ENCODE data around the gene WBP1L. TPM values are rescaled to one million over a fixed set of nuclear protein-coding genes. Genes with fewer than 3 reads are reported as not detected.
A peak's percentile ranks its signal among the peaks of the same experiment; 100 is the strongest.

WBP1L gene
- total RNA-seq, 1 experiment from 2014 or later = 21.0 TPM

GRCh38 chr10:102801978-102802377 is 58.2 kb downstream of the WBP1L start:
- Histone ChIP-seq H3K36me3 (peaks cover 17% of the 10 kb centered on the region), H3K4me1 (replicated peaks) (peaks cover 31% of the 10 kb centered on the region), H3K9me3 (replicated peaks) (no peaks in the 10 kb centered on the region), H3K27me3 (replicated peaks) (no peaks in the 10 kb centered on the region), H3K27ac (no peak overlapping the region), H3K4me3 (no peak overlapping the region)
- no peak for DNase-seq (ENCODE audit: low read depth in 1 of 2, low spot score in 2 of 2)

- H3K27me3 ChIP-seq (replicated peaks) = no peaks in the 10 kb centered on the region
- peaks cover 14% of the 10 kb centered on the region for H3K36me3 ChIP-seq
- no peak overlapping the region for H3K4me3 ChIP-seq
- DNase-seq (ENCODE audit: low read depth in 1 of 2, low spot score in 2 of 2) = peak; percentile 75 to 77
- peaks cover 29% of the 10 kb centered on the region for H3K4me1 ChIP-seq (replicated peaks)
- no peaks in the 10 kb centered on the region for H3K9me3 ChIP-seq (replicated peaks)
- H3K27ac ChIP-seq = peak overlapping the region; percentile 63
Measured at GRCh38 chr10:102802920-102803534, 59.3 kb downstream of the WBP1L start.

DNA sequence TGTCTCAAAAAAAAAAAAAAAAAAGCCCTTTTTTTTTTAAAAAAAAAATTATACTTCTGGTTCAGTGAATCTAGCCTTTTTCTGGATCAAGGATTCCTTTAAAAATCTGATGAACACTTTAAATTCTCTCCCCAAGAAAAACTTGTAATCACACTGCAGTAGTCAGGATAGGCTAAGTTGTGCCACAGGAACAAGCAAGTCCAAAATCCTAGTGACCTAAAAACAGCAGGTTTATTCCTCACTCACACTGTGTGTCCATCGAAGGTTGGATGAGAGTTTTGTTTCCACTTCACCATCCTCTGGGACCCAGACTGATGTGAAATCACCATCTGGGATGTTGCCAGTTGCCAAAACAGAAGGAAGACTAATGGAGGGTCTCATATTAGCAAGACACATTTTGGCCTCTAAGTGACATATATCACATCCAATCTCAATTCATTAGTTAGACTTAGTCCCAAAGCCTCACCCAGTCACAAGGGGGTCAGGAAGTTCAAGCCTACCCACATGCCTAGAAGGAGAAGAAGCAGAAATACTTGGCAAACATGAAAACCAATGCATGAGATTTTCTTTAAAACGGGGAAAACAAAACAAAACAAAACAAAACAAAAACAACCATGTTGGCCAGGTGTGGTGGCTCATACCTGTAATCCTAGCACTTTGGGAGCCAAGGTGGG is 60.8 kb downstream of the WBP1L start:
- H3K36me3 ChIP-seq = peaks cover 7% of the 10 kb centered on the region; the same call in 1 of the 2 replicates
- H3K27ac ChIP-seq = no peak overlapping the region
- no peaks in the 10 kb centered on the region for H3K9me3 ChIP-seq (replicated peaks)
- H3K4me1 ChIP-seq (replicated peaks) = peaks cover 29% of the 10 kb centered on the region
- no peaks in the 10 kb centered on the region for H3K27me3 ChIP-seq (replicated peaks)
- H3K4me3 ChIP-seq = no peak overlapping the region
- no peak for DNase-seq (ENCODE audit: low read depth in 1 of 2, low spot score in 2 of 2)

GRCh38 chr10:102808380-102808779 is 64.6 kb downstream of the WBP1L start:
- H3K4me3 ChIP-seq = no peak overlapping the region
- H3K27ac ChIP-seq = no peak overlapping the region

GRCh38 chr10:102811346-102811745 is 67.6 kb downstream of the WBP1L start:
- Histone ChIP-seq H3K4me1 (replicated peaks) (peaks cover 36% of the 10 kb centered on the region), H3K36me3 (peaks cover 38% of the 10 kb centered on the region), H3K9me3 (replicated peaks) (no peaks in the 10 kb centered on the region), H3K27me3 (replicated peaks) (no peaks in the 10 kb centered on the region), H3K4me3 (no peak overlapping the region), H3K27ac (no peak overlapping the region)
- DNase-seq (ENCODE audit: low read depth in 1 of 2, low spot score in 2 of 2) = no peak

More at GRCh38 chr10:102808380-102808779, 64.6 kb downstream of the WBP1L start:
- DNase-seq (ENCODE audit: low read depth in 1 of 2, low spot score in 2 of 2) = no peak
- no peaks in the 10 kb centered on the region for H3K27me3 ChIP-seq (replicated peaks)
- no peaks in the 10 kb centered on the region for H3K9me3 ChIP-seq (replicated peaks)
- peaks cover 29% of the 10 kb centered on the region for H3K36me3 ChIP-seq
- peaks cover 13% of the 10 kb centered on the region for H3K4me1 ChIP-seq (replicated peaks)

- H3K27ac ChIP-seq = no peak overlapping the region
- H3K9me3 ChIP-seq (replicated peaks) = no peaks in the 10 kb centered on the region
- no peak overlapping the region for H3K4me3 ChIP-seq
- no peaks in the 10 kb centered on the region for H3K27me3 ChIP-seq (replicated peaks)
- H3K4me1 ChIP-seq (replicated peaks) = peaks cover 39% of the 10 kb centered on the region
- peaks cover 38% of the 10 kb centered on the region for H3K36me3 ChIP-seq
- DNase-seq (ENCODE audit: low read depth in 1 of 2, low spot score in 2 of 2) = no peak
Measured at GRCh38 chr10:102812231-102812876, 68.6 kb downstream of the WBP1L start.

DNA sequence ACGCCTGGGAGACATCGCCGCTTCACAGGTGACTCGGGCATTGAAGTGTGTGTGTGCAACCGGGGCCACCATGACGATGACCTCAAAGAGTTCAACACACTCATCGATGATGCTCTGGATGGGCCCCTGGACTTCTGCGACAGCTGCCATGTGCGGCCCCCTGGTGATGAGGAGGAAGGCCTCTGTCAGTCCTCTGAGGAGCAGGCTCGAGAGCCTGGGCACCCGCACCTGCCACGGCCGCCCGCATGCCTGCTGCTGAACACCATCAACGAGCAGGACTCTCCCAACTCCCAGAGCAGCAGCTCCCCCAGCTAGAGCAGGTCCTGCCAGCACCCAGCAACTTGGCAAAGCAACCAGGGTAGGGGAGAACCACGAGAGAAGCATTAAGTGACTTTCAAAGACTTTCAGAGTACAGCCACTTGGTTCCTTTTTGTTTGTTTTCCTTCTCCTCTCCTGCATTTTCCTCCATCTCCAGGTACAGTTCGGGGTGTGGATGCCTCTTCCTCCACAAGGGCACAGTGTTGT is 69.3 kb downstream of the WBP1L start:
- Histone ChIP-seq H3K9me3 (replicated peaks) (no peaks in the 10 kb centered on the region), H3K4me3 (no peak overlapping the region), H3K27me3 (replicated peaks) (no peaks in the 10 kb centered on the region), H3K4me1 (replicated peaks) (peaks cover 39% of the 10 kb centered on the region), H3K27ac (no peak overlapping the region), H3K36me3 (peaks cover 38% of the 10 kb centered on the region)
- DNase-seq (ENCODE audit: low read depth in 1 of 2, low spot score in 2 of 2) = no peak

- DNase-seq (ENCODE audit: low read depth in 1 of 2, low spot score in 2 of 2) = no peak
- Histone ChIP-seq H3K36me3 (peaks cover 38% of the 10 kb centered on the region), H3K4me3 (no peak overlapping the region), H3K4me1 (replicated peaks) (peaks cover 39% of the 10 kb centered on the region), H3K27ac (peak overlapping the region; percentile 90), H3K9me3 (replicated peaks) (no peaks in the 10 kb centered on the region), H3K27me3 (replicated peaks) (no peaks in the 10 kb centered on the region)
Measured at GRCh38 chr10:102813734-102814452, 70.1 kb downstream of the WBP1L start.

DNA sequence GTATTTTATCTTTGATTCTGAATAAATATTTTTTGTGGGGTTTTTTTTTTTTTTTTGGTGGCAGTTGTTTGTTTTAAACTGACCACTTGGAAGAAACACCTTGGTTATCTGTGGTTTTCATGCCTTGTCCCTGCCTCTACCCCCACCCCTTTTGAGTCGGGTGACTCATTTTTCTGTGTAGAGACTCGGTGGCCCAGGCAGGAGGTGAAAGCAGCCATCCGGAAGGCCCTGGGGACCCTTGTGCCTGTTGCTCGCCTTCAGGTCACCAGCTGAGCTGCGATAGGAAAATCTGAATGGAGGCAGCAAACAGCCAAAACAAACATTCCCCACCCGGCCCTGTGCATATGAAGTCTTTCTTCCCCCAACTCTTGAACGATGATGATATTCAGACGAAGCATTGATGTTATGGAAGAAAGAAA is 70.7 kb downstream of the WBP1L start:
- H3K27ac ChIP-seq = peak overlapping the region; percentile 90
- peak; percentile 60 to 72 for DNase-seq (ENCODE audit: low read depth in 1 of 2, low spot score in 2 of 2)
- peaks cover 38% of the 10 kb centered on the region for H3K36me3 ChIP-seq

DNA sequence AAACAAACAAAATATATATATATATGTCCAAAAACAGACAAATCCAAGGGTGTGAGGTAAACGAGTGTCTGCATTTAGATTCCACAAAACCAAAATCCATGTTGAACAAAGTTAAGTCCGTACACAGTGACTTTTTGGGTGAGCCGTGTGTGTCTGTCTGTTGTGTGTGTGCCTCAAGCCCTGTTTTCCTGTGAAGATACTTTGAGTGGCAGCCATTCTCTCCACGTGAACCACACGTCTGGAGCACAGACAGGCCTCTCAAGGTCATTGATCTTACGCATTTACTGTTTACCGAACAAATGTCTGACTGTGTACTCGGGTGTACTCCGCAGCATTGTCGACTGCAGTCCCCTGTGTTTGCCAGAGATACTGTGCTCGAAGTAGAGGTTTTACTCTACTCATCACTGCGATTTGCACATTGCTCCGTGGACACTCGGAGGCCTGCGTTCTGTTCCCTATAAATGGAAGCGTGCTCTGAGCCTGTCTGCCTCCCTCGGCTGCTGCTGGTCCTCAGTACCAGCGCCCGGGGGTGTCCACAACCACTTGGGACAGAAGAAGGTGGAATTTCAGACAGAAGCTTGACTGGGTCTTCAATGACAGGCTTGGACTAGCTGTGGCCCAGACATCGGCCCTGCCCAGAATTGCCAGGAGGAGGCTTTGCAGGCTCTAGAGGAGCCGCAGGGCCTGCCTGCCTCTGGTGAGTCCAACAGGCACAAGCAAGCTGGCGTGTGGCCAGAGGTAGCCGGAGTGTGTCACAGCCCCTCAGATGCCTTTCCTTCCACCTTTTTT is 71.3 kb downstream of the WBP1L start:
- Histone ChIP-seq H3K27me3 (replicated peaks) (no peaks in the 10 kb centered on the region), H3K4me1 (replicated peaks) (peaks cover 39% of the 10 kb centered on the region), H3K36me3 (peaks cover 38% of the 10 kb centered on the region), H3K27ac (peak overlapping the region; percentile 90), H3K9me3 (replicated peaks) (no peaks in the 10 kb centered on the region), H3K4me3 (no peak overlapping the region)
- peak; percentile 53 to 82 for DNase-seq (ENCODE audit: low read depth in 1 of 2, low spot score in 2 of 2)

More for the DNA sequence above, 70.7 kb downstream of the WBP1L start:
- no peak overlapping the region for H3K4me3 ChIP-seq
- peaks cover 39% of the 10 kb centered on the region for H3K4me1 ChIP-seq (replicated peaks)
- H3K27me3 ChIP-seq (replicated peaks) = no peaks in the 10 kb centered on the region
- no peaks in the 10 kb centered on the region for H3K9me3 ChIP-seq (replicated peaks)

GRCh38 chr10:102815790-102816549 is 72.2 kb downstream of the WBP1L start:
- no peak overlapping the region for H3K4me3 ChIP-seq
- peak; percentile 69 to 81 for DNase-seq (ENCODE audit: low read depth in 1 of 2, low spot score in 2 of 2)
- H3K9me3 ChIP-seq (replicated peaks) = no peaks in the 10 kb centered on the region
- peaks cover 36% of the 10 kb centered on the region for H3K36me3 ChIP-seq
- no peaks in the 10 kb centered on the region for H3K27me3 ChIP-seq (replicated peaks)
- peak overlapping the region; percentile 90 for H3K27ac ChIP-seq
- H3K4me1 ChIP-seq (replicated peaks) = peaks cover 39% of the 10 kb centered on the region

DNA sequence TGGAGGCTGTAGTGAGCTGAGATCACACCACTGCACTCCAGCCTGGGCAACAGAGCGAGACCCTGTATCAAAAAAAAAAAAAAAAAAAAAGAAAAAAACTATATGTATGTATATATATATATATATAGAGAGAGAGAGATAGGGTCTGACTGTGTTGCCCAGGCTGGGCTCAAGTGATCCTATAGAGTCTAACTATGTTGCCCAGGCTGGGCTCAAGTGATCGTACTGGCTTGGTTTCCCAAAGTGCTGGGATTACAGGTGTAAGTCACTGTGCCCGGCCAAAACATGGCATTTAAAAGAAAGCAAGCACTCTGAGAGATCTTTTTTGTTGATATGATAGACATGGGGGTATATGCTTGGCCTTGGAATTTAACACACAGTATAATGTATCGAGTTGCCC is 73.4 kb downstream of the WBP1L start:
- Histone ChIP-seq H3K9me3 (replicated peaks) (no peaks in the 10 kb centered on the region), H3K36me3 (peaks cover 24% of the 10 kb centered on the region), H3K27ac (no peak overlapping the region), H3K4me1 (replicated peaks) (peaks cover 39% of the 10 kb centered on the region), H3K4me3 (no peak overlapping the region), H3K27me3 (replicated peaks) (no peaks in the 10 kb centered on the region)
- DNase-seq (ENCODE audit: low read depth in 1 of 2, low spot score in 2 of 2) = no peak

All from SJSA1 (cell line).